Measurements from ENCODE around the gene KLF3.

DNA sequence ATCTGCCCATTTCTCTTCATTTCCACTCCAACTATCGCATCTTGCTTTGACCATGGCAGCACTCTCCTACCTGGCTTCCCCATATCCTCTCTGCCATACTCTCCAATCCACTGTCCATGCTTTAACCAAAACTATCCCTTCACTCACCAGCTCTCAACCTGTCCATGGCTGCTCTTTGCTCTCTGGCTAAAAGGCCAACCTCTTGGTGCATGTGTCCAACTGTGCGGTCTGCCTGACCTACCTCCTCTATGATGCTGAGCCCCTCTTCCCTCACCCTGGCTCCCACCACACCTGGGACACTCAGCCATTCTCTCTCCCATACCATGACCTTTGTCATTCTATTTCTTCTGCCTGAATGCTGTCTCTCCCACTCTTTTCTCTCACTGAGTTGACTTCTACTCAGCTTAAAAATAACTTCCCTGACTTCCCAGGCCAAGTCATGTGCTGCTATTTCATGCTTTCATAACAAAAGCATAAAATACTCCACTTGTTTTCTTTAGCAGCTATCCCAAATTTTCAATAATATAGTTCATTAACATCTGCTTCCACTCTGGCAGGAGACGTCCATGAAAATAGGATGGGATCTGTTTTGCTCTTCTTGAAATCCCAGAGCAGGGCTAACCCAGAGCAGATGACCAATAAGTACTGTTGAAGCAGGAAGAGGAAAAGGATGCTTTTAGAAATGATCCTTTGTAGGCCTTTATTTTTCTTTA, 29.8 kb upstream of the KLF3 start:
- TF ChIP-seq EZH2 (IDR thresholded peaks at IDR 0.05; ENCODE audit: insufficient read depth, poor library complexity, severe bottlenecking) = no peak
- no peak for TF ChIP-seq EZH2phosphoT487 (IDR thresholded peaks at IDR 0.05; ENCODE audit: insufficient read depth, low read depth)
